ENCODE data around the gene C19orf53.

Gene C19orf53

GRCh38 chr19:13819238-13819637 is 45.0 kb downstream of the C19orf53 start:
- no peaks in the 10 kb centered on the region for H3K9me3 Mint-ChIP-seq
- H3K27ac Mint-ChIP-seq, result no peak overlapping the region
- no peaks in the 10 kb centered on the region for H3K4me1 Mint-ChIP-seq
- no peak for ATAC-seq
- H3K4me3 Mint-ChIP-seq, result no peak overlapping the region
- no peaks in the 10 kb centered on the region for H3K27me3 Mint-ChIP-seq
- H3K36me3 Mint-ChIP-seq (ENCODE audit: low read depth), result no peaks in the 10 kb centered on the region
- no peak for DNase-seq

GRCh38 chr19:13821292-13821691 is 47.0 kb downstream of the C19orf53 start:
- no peaks in the 10 kb centered on the region for H3K27me3 Mint-ChIP-seq
- no peak overlapping the region for H3K4me3 Mint-ChIP-seq
- H3K36me3 Mint-ChIP-seq (ENCODE audit: low read depth), result peaks cover 2% of the 10 kb centered on the region
- H3K9me3 Mint-ChIP-seq, result no peaks in the 10 kb centered on the region
- H3K27ac Mint-ChIP-seq, result no peak overlapping the region
- no peaks in the 10 kb centered on the region for H3K4me1 Mint-ChIP-seq
- ATAC-seq (no peak), DNase-seq (no peak)

- Mint-ChIP-seq H3K36me3 (ENCODE audit: low read depth) (peaks cover 2% of the 10 kb centered on the region), H3K27ac (no peak overlapping the region), H3K4me3 (no peak overlapping the region), H3K4me1 (no peaks in the 10 kb centered on the region), H3K27me3 (no peaks in the 10 kb centered on the region), H3K9me3 (no peaks in the 10 kb centered on the region)
- ATAC-seq (no peak), DNase-seq (no peak)
These were observed 49.0 kb downstream of the C19orf53 start for GRCh38 chr19:13823256-13823655.

GRCh38 chr19:13823901-13824300 is 49.6 kb downstream of the C19orf53 start:
- Mint-ChIP-seq H3K36me3 (ENCODE audit: low read depth) (peaks cover 2% of the 10 kb centered on the region), H3K4me1 (no peaks in the 10 kb centered on the region), H3K27me3 (no peaks in the 10 kb centered on the region), H3K9me3 (no peaks in the 10 kb centered on the region), H3K27ac (no peak overlapping the region), H3K4me3 (no peak overlapping the region)
- ATAC-seq (no peak), DNase-seq (no peak)

- DNase-seq, result no peak
- no peaks in the 10 kb centered on the region for H3K27me3 Mint-ChIP-seq
- no peak overlapping the region for H3K4me3 Mint-ChIP-seq
- H3K36me3 Mint-ChIP-seq (ENCODE audit: low read depth), result peaks cover 2% of the 10 kb centered on the region
- no peak overlapping the region for H3K27ac Mint-ChIP-seq
- H3K9me3 Mint-ChIP-seq, result no peaks in the 10 kb centered on the region
- ATAC-seq, result no peak
- H3K4me1 Mint-ChIP-seq, result no peaks in the 10 kb centered on the region
These were observed 50.4 kb downstream of the C19orf53 start for GRCh38 chr19:13824703-13825102.

- H3K9me3 Mint-ChIP-seq, result no peaks in the 10 kb centered on the region
- H3K27me3 Mint-ChIP-seq, result no peaks in the 10 kb centered on the region
- ATAC-seq (no peak), DNase-seq (peak; percentile 26)
- H3K36me3 Mint-ChIP-seq (ENCODE audit: low read depth), result peaks cover 2% of the 10 kb centered on the region
- no peak overlapping the region for H3K27ac Mint-ChIP-seq
- H3K4me1 Mint-ChIP-seq, result peaks cover under 1% of the 10 kb centered on the region
- H3K4me3 Mint-ChIP-seq, result no peak overlapping the region
These were observed 51.5 kb downstream of the C19orf53 start for GRCh38 chr19:13825489-13826441.

- no peak for ATAC-seq
- Mint-ChIP-seq H3K27me3 (no peaks in the 10 kb centered on the region), H3K4me3 (no peak overlapping the region), H3K4me1 (peaks cover 1% of the 10 kb centered on the region), H3K36me3 (ENCODE audit: low read depth) (peaks cover 2% of the 10 kb centered on the region), H3K9me3 (no peaks in the 10 kb centered on the region), H3K27ac (no peak overlapping the region)
- DNase-seq, result no peak
These were observed 52.5 kb downstream of the C19orf53 start for GRCh38 chr19:13826652-13827235.

- Mint-ChIP-seq H3K9me3 (no peaks in the 10 kb centered on the region), H3K36me3 (ENCODE audit: low read depth) (peaks cover 2% of the 10 kb centered on the region), H3K4me1 (peaks cover 1% of the 10 kb centered on the region), H3K27ac (no peak overlapping the region), H3K4me3 (no peak overlapping the region), H3K27me3 (no peaks in the 10 kb centered on the region)
- ATAC-seq (no peak), DNase-seq (no peak)
These were observed 53.4 kb downstream of the C19orf53 start for GRCh38 chr19:13827656-13828055.

All from activated naive CD8-positive, alpha-beta T cell treated with anti-CD3 and anti-CD28 coated beads, Interleukin-2, amount 50 U/mL, for 24 hours (primary cell).